Measurements from ENCODE around the gene ZNF609.
"Not testable (repeated sequence)": the region's sequence is repeated elsewhere in the genome, so short reads cannot be mapped to it uniquely, and the experiment has no call there.

ZNF609 gene

GRCh38 chr15:64614519-64614918, 154.1 kb downstream of the ZNF609 start:
- no peak for TF ChIP-seq POLR2AphosphoS5 (IDR thresholded peaks at IDR 0.05; ENCODE audit: low read depth, low read length)
- TF ChIP-seq TAF1 (IDR thresholded peaks at IDR 0.05; ENCODE audit: borderline replicate concordance, low read depth, low read length): no peak
- TF ChIP-seq POLR2A (IDR thresholded peaks at IDR 0.05; ENCODE audit: low read depth, low read length): no peak
- FAIRE-seq: no peak
- no peak for DNase-seq (ENCODE audit: insufficient read length)

DNA sequence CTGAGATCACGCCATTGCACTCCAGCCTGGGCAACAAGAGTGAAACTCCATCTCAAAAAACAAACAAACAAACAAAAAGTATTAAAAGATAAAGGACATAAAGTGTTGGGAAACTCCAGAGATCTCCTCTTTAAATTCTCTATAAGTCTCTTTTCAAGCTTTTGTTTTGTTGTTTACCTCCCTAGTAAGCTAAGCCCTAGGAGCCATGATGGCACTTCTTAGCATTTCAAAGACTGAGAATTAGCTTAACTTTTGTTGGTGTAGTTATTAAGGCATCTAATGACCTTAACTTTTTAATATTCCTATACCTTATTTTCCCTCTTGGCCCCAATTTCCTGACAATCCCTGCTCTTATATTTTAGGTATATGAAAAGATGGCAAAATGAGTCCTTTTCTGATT, 157.3 kb downstream of the ZNF609 start:
- FAIRE-seq (no peak), DNase-seq (ENCODE audit: insufficient read length) (no peak)
- TF ChIP-seq POLR2AphosphoS5 (IDR thresholded peaks at IDR 0.05; ENCODE audit: low read depth, low read length) (no peak), POLR2A (IDR thresholded peaks at IDR 0.05; ENCODE audit: low read depth, low read length) (no peak), TAF1 (IDR thresholded peaks at IDR 0.05; ENCODE audit: borderline replicate concordance, low read depth, low read length) (no peak)

DNA sequence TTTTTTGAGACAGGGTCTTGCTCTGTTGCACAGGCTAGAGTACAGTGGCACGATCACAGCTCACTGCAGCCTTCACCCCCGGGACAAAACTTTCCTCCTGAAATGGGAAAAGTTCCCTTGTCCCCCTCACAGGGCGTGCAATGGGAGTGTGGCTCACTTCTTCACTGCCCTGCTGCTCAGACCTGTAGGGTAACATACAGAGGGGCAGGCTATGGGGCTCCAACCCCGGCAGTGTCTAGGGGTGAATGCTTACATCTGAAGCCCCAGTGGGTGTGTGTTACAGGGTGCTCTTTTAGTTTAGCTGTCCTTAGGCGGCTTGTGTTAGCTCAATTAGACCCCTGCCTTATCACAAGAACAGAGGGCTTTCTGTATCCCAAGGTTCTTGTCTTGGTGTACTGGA, 157.8 kb downstream of the ZNF609 start:
- TF ChIP-seq POLR2AphosphoS5 (IDR thresholded peaks at IDR 0.05; ENCODE audit: low read depth, low read length) (no peak), POLR2A (IDR thresholded peaks at IDR 0.05; ENCODE audit: low read depth, low read length) (no peak), TAF1 (IDR thresholded peaks at IDR 0.05; ENCODE audit: borderline replicate concordance, low read depth, low read length) (no peak)
- FAIRE-seq (no peak), DNase-seq (ENCODE audit: insufficient read length) (no peak)

- no peak for TF ChIP-seq POLR2A (IDR thresholded peaks at IDR 0.05; ENCODE audit: low read depth, low read length)
- TF ChIP-seq TAF1 (IDR thresholded peaks at IDR 0.05; ENCODE audit: borderline replicate concordance, low read depth, low read length): no peak
- no peak for TF ChIP-seq POLR2AphosphoS5 (IDR thresholded peaks at IDR 0.05; ENCODE audit: low read depth, low read length)
- FAIRE-seq (no peak), DNase-seq (ENCODE audit: insufficient read length) (no peak)
These were observed 158.2 kb downstream of the ZNF609 start for GRCh38 chr15:64618540-64618939.

GRCh38 chr15:64619880-64620839, 159.8 kb downstream of the ZNF609 start:
- FAIRE-seq (no peak), DNase-seq (ENCODE audit: insufficient read length) (no peak)
- TF ChIP-seq TAF1 (IDR thresholded peaks at IDR 0.05; ENCODE audit: borderline replicate concordance, low read depth, low read length): no peak
- TF ChIP-seq POLR2AphosphoS5 (IDR thresholded peaks at IDR 0.05; ENCODE audit: low read depth, low read length): no peak
- TF ChIP-seq POLR2A (IDR thresholded peaks at IDR 0.05; ENCODE audit: low read depth, low read length): no peak

- DNase-seq (ENCODE audit: insufficient read length) (no peak), FAIRE-seq (no peak)
- TF ChIP-seq POLR2AphosphoS5 (IDR thresholded peaks at IDR 0.05; ENCODE audit: low read depth, low read length): no peak
- no peak for TF ChIP-seq TAF1 (IDR thresholded peaks at IDR 0.05; ENCODE audit: borderline replicate concordance, low read depth, low read length)
- no peak for TF ChIP-seq POLR2A (IDR thresholded peaks at IDR 0.05; ENCODE audit: low read depth, low read length)
These were observed 160.7 kb downstream of the ZNF609 start for GRCh38 chr15:64621056-64621455.

DNA sequence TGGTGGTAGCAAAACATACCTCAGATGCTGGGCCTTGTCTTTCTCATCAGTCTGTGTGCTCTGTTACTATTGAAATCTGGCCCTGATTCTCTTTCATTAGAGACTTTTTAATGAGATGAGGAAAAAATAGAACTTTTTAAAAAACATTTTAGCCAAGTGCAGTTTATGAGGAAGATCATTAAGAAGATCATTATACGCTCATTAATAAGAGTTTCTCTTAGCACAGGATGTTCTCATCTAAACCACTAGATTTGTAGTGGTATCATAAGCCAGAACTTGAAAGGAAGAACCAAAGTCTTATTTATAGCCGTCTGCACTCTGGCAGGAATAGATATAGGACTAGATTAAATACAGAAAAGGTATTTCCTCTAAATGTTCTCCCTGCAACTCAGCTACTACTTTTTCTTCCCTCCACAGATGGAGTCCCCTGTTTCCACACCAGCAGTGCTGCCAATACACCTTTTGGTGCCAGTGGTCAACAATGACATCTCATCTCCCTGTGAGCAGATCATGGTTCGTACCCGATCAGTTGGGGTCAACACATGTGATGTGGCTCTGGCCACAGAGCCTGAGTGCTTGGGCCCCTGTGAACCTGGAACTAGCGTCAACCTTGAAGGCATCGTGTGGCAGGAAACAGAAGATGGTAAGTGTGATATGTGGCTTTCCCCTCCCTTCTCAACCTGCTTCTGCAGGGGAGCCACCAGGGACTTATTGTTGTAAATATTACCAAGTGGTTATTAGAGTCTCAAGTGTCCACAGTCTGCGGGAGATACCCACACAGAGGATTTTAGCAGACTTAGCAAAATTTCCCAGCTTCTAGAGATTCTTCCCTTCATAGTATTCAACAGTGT, 162.3 kb downstream of the ZNF609 start:
- TF ChIP-seq POLR2A (IDR thresholded peaks at IDR 0.05; ENCODE audit: low read depth, low read length) (no peak), TAF1 (IDR thresholded peaks at IDR 0.05; ENCODE audit: borderline replicate concordance, low read depth, low read length) (no peak), POLR2AphosphoS5 (IDR thresholded peaks at IDR 0.05; ENCODE audit: low read depth, low read length) (no peak)
- FAIRE-seq (peak; percentile 96), DNase-seq (ENCODE audit: insufficient read length) (no peak)

- no peak for TF ChIP-seq TAF1 (IDR thresholded peaks at IDR 0.05; ENCODE audit: borderline replicate concordance, low read depth, low read length)
- TF ChIP-seq POLR2AphosphoS5 (IDR thresholded peaks at IDR 0.05; ENCODE audit: low read depth, low read length): no peak
- TF ChIP-seq POLR2A (IDR thresholded peaks at IDR 0.05; ENCODE audit: low read depth, low read length): no peak
- FAIRE-seq (no peak), DNase-seq (ENCODE audit: insufficient read length) (no peak)
These were observed 163.1 kb downstream of the ZNF609 start for GRCh38 chr15:64623347-64623996.

DNA sequence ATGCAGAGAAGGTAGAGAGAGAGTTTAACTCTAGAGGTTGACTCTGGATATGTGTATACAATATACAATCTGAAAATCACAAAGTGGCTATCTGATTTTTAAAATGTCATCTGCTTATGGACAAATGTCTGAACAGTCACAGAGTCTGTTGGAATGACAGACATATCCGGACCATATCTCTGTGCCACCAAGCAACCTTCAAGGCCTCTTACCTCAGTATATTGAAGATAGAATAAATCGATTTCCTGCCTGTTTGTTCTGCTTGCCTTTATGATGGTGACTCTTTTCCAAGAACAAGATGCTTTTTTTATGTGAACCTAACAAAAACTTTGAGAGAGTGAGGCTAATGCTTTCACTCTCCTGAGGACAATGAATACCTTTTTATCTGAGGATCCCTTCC, 163.9 kb downstream of the ZNF609 start:
- DNase-seq (ENCODE audit: insufficient read length): no peak
- no peak for TF ChIP-seq TAF1 (IDR thresholded peaks at IDR 0.05; ENCODE audit: borderline replicate concordance, low read depth, low read length)
- TF ChIP-seq POLR2A (IDR thresholded peaks at IDR 0.05; ENCODE audit: low read depth, low read length): no peak
- TF ChIP-seq POLR2AphosphoS5 (IDR thresholded peaks at IDR 0.05; ENCODE audit: low read depth, low read length): no peak
- FAIRE-seq: no peak

DNA sequence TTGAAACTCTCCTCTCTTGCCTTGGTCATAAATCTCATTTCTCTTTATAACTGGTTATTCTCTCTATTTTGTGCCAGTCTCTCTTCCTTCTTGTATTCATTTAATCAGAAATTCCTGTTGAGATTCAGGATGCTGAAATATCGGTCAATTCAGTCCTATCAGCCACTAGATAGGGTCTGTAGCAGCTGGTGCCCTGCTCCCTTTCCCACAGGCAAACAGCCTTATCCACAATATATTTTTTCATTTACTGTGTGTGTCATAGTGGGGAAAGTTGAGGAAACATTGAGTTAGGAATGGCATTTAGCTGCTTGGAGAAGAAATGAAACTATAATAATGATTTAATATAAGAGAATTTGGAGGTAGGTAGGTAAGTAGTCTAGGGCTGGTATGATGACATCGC, 168.7 kb downstream of the ZNF609 start:
- no peak for DNase-seq (ENCODE audit: insufficient read length)
- no peak for TF ChIP-seq TAF1 (IDR thresholded peaks at IDR 0.05; ENCODE audit: borderline replicate concordance, low read depth, low read length)
- FAIRE-seq: no peak

DNA sequence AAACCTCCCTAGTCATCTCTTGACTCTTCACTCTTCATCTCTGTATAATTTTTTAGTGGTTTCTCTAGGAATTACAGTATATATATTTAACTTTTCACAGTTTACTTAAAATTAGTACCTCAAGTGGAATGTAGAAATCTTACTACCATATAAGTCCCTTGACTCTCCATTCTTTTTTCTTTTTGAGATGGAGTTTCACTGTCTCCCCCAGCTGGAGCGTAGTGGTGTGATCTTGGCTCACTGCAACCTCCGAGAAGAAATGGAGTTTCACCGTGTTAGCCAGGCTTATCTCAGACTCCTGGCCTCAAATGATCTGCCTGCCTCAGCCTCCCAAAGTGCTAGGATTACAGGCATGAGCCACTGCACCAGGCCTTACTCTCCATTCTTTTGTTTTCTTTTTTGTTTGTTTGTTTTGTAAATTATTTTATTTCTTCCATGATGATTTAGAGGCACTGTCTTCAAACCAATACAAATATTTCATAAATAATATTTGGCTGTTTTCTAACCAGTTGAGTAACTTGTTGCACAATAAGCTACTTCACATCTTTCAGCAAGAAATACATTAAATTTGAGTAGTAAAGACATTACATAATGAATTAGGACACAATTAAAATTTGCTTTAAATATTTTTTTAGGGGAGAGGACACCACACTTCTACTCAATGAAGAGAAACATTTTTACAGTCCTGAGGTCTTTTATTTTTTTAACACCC, 170.2 kb downstream of the ZNF609 start:
- FAIRE-seq (no peak), DNase-seq (ENCODE audit: insufficient read length) (no peak)
- TF ChIP-seq POLR2AphosphoS5 (IDR thresholded peaks at IDR 0.05; ENCODE audit: low read depth, low read length): no peak

DNA sequence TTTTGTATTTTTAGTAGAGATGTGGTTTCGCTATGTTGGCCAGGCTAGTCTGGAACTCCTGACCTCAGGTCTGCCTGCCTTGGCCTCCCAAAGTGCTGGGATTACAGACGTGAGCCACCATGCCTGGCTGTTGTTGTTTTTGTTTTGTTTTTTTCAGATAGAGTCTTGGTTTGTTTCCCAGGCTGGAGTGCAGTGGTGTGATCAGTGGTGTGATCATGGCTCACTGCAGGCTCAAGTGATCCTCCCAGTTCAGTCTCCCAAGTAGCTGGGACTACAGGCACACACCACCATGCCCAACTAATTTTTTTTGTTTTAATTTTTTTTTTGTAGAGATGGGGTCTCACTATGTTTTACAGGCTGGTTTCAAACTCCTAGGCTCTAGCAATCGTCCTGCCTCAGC, 172.3 kb downstream of the ZNF609 start:
- DNase-seq (ENCODE audit: insufficient read length); FAIRE-seq: not testable (repeated sequence)

Data from GM12892 (cell line).